DMS53 treated with DMSO at 0.1 percent for 48 hours (cell line): ENCODE measurements around the gene STEAP4.

Experiments used
- DNase-seq: peaks from one replicate; lab custom pipeline; 2025; ENCODE audit not compliant: unreplicated experiment; lab: John Stamatoyannopoulos, UW

The STEAP4 gene

GRCh38 chr7:88306590-88307048, at the start of gene STEAP4:
Gene STEAP4, minus strand, starts transcription at chr7:88306894. Its CDS starts 22,625 bp downstream, at chr7:88284269.
- peak; percentile 37 for DNase-seq

GRCh38 chr7:88355011-88355410, 48.3 kb upstream of the STEAP4 start:
- DNase-seq, result no peak

- DNase-seq, result no peak
Observed at GRCh38 chr7:88350118-88350517, 43.4 kb upstream of the STEAP4 start.

GRCh38 chr7:88347517-88347916, 40.8 kb upstream of the STEAP4 start:
- DNase-seq, result no peak

- DNase-seq, result no peak
Observed at GRCh38 chr7:88347090-88347489, 40.4 kb upstream of the STEAP4 start.

GRCh38 chr7:88346357-88346756, 39.7 kb upstream of the STEAP4 start:
- DNase-seq, result no peak

- no peak for DNase-seq
Observed at GRCh38 chr7:88344956-88345832, 38.5 kb upstream of the STEAP4 start.

GRCh38 chr7:88344271-88344670, 37.6 kb upstream of the STEAP4 start:
- no peak for DNase-seq

GRCh38 chr7:88339195-88339922, 32.7 kb upstream of the STEAP4 start:
- DNase-seq, result peak; percentile 26

GRCh38 chr7:88338503-88338902, 31.8 kb upstream of the STEAP4 start:
- DNase-seq, result no peak

GRCh38 chr7:88337572-88337971, 30.9 kb upstream of the STEAP4 start:
- no peak for DNase-seq

- no peak for DNase-seq
Observed at GRCh38 chr7:88331322-88331721, 24.6 kb upstream of the STEAP4 start.

GRCh38 chr7:88329532-88330463, 23.1 kb upstream of the STEAP4 start:
- DNase-seq, result no peak

GRCh38 chr7:88328787-88329186, 22.1 kb upstream of the STEAP4 start:
- DNase-seq, result no peak

- DNase-seq, result no peak
Observed at GRCh38 chr7:88324699-88325098, 18.0 kb upstream of the STEAP4 start.

GRCh38 chr7:88322151-88322550, 15.5 kb upstream of the STEAP4 start:
- DNase-seq, result no peak

GRCh38 chr7:88321694-88322093, 15.0 kb upstream of the STEAP4 start:
- no peak for DNase-seq

GRCh38 chr7:88318196-88318595, 11.5 kb upstream of the STEAP4 start:
- DNase-seq, result no peak

GRCh38 chr7:88317422-88317821, 10.7 kb upstream of the STEAP4 start:
- DNase-seq, result no peak

GRCh38 chr7:88316456-88316855, 9.8 kb upstream of the STEAP4 start:
- DNase-seq, result no peak

GRCh38 chr7:88315522-88315921, 8.8 kb upstream of the STEAP4 start:
- no peak for DNase-seq
